IMR-90 (cell line): Measurements from ENCODE around the gene P4HA2. TPM values are rescaled to one million over a fixed set of nuclear protein-coding genes. Genes with fewer than 3 reads are reported as not detected.

Experiments used
- ATAC-seq: fragments of 200-7000 bp; cut with Tn5 transposase; 2 replicates; pipeline ENCODE4 v1.9.1; 2020; ENCODE audit warnings: low read depth, mild to moderate bottlenecking, moderate library complexity
- BruUV-seq: library from RNA; stranded (reverse); fragments of 400-500 nt; replicated peaks from 2 replicates; lab custom pipeline; 2021; lab: Mats Ljungman, UMichigan
- CTCF ChIA-PET: fragments of 300-600 bp; formaldehyde crosslinking; extraction: SDS; loops from one replicate; lab custom pipeline; 2021; ENCODE audit warnings: antibody characterized with exemption; lab: Yijun Ruan, JAX
- POLR2A ChIA-PET: fragments of 300-600 bp; sonication (Branson Sonifier 250); formaldehyde crosslinking; loops from one replicate; lab custom pipeline; 2022; ENCODE audit warnings: antibody characterized with exemption; ENCODE audit not compliant: unreplicated experiment; lab: Charles Lee
- DNase-seq: peaks from one replicate; pipeline ENCODE4 v3.0.0; 2013
- H2AFZ ChIP-seq: replicated peaks from 2 replicates; pipeline ENCODE3; 2013; ENCODE audit warnings: low read length, mild to moderate bottlenecking; ENCODE audit not compliant: poor library complexity
- H2AK5ac ChIP-seq: 2 replicates; pipeline ENCODE4 v1.6.1; 2013; ENCODE audit warnings: low read depth, low read length, inconsistent platforms
- H2AK9ac ChIP-seq: replicated peaks from 2 replicates; pipeline ENCODE3; 2013; ENCODE audit warnings: mild to moderate bottlenecking, low read depth, low read length, moderate library complexity; ENCODE audit not compliant: poor library complexity
- H2BK120ac ChIP-seq: 2 replicates; pipeline ENCODE4 v1.6.1; 2013; ENCODE audit warnings: low read depth, low read length, inconsistent platforms
- H2BK15ac ChIP-seq: 3 replicates; pipeline ENCODE4 v1.6.1; 2013; ENCODE audit warnings: low read depth, low read length, inconsistent platforms
- H2BK20ac ChIP-seq: 2 replicates; pipeline ENCODE4 v1.6.1; 2013; ENCODE audit warnings: low read depth, mild to moderate bottlenecking, inconsistent platforms, low read length, moderate library complexity
- H2BK5ac ChIP-seq: 2 replicates; pipeline ENCODE4 v1.6.1; 2013; ENCODE audit warnings: mild to moderate bottlenecking, low read depth, low read length, inconsistent platforms; ENCODE audit not compliant: poor library complexity, severe bottlenecking
- H3K14ac ChIP-seq: replicated peaks from 2 replicates; pipeline ENCODE4 v1.6.1; 2013; ENCODE audit warnings: low read depth, low read length, inconsistent platforms
- H3K18ac ChIP-seq: 2 replicates; pipeline ENCODE4 v1.6.1; 2013; ENCODE audit warnings: low read depth, low read length, control low read depth
- H3K23ac ChIP-seq: 2 replicates; pipeline ENCODE4 v1.6.1; 2013; ENCODE audit warnings: low read depth, low read length, inconsistent platforms
- H3K27ac ChIP-seq: 2 replicates; pipeline ENCODE4 v1.5.1; 2013; ENCODE audit warnings: mild to moderate bottlenecking, control low read depth, low read length; ENCODE audit not compliant: insufficient read depth
- H3K27me3 ChIP-seq: 2 replicates; pipeline ENCODE4 v1.6.1; 2013; ENCODE audit warnings: low read length; ENCODE audit not compliant: control insufficient read depth, insufficient read depth
- H3K36me3 ChIP-seq: 2 replicates; pipeline ENCODE4 v1.6.1; 2013; ENCODE audit warnings: low read length, mixed read lengths; ENCODE audit not compliant: control insufficient read depth, insufficient read depth
- H3K4ac ChIP-seq: 2 replicates; pipeline ENCODE4 v1.6.1; 2013; ENCODE audit warnings: low read depth, low read length, inconsistent platforms
- H3K4me1 ChIP-seq: 2 replicates; pipeline ENCODE4 v1.6.1; 2013; ENCODE audit warnings: low read length, mixed read lengths; ENCODE audit not compliant: control insufficient read depth, insufficient read depth
- H3K4me2 ChIP-seq: 2 replicates; pipeline ENCODE4 v1.6.1; 2013; ENCODE audit warnings: low read depth, mild to moderate bottlenecking, control low read depth, low read length, moderate library complexity
- H3K4me3 ChIP-seq: 2 replicates; pipeline ENCODE4 v1.5.1; 2013; ENCODE audit warnings: low read depth, mild to moderate bottlenecking, control low read depth, low read length, moderate library complexity; ENCODE audit not compliant: insufficient read depth
- H3K56ac ChIP-seq: 2 replicates; pipeline ENCODE4 v1.6.1; 2013; ENCODE audit warnings: low read length, inconsistent platforms; ENCODE audit not compliant: insufficient read depth; ENCODE audit errors: extremely low read depth
- H3K79me1 ChIP-seq, 2 experiments: 2 replicates each; pipeline ENCODE4 v1.6.1; 2013; ENCODE audit warnings: low read length in 2 of 2, inconsistent platforms in 1 of 2, low read depth in 1 of 2
- H3K9ac ChIP-seq: 2 replicates; pipeline ENCODE4 v1.6.1; 2013; ENCODE audit warnings: low read depth, low read length, control low read depth
- H3K9me1 ChIP-seq: 2 replicates; pipeline ENCODE4 v1.6.1; 2013; ENCODE audit warnings: low read length, inconsistent platforms; ENCODE audit not compliant: insufficient read depth
- H3K9me3 ChIP-seq: 2 replicates; pipeline ENCODE4 v1.6.1; 2013; ENCODE audit warnings: low read length; ENCODE audit not compliant: control insufficient read depth, insufficient read depth
- H4K20me1 ChIP-seq: 2 replicates; pipeline ENCODE4 v1.6.1; 2013; ENCODE audit warnings: low read length, inconsistent platforms; ENCODE audit not compliant: insufficient read depth
- H4K5ac ChIP-seq: 2 replicates; pipeline ENCODE4 v1.6.1; 2013; ENCODE audit warnings: mild to moderate bottlenecking, low read depth, low read length, control low read depth
- H4K8ac ChIP-seq, 2 experiments: 2 replicates each; pipeline ENCODE4 v1.6.1; 2013; ENCODE audit warnings: low read depth in 2 of 2, low read length in 2 of 2, control low read depth in 1 of 2, inconsistent platforms in 1 of 2
- H4K91ac ChIP-seq: 2 replicates; pipeline ENCODE4 v1.6.1; 2013; ENCODE audit warnings: low read depth, low read length, inconsistent platforms; ENCODE audit not compliant: insufficient read depth
- CTCF ChIP-seq: conservative IDR thresholded peaks from 2 replicates; pipeline ENCODE4 v1.5.1; 2012; ENCODE audit warnings: mild to moderate bottlenecking, low read depth, low read length, improper control_type of control experiment
- dilution Hi-C: fragments of 300-500 bp; cut with HindIII; formaldehyde crosslinking; loops from one replicate; pipeline ENCODE4 v1.14.3; 2018; ENCODE audit warnings: low sequenced_read_pairs; ENCODE audit not compliant: unreplicated experiment
- in situ Hi-C: fragments of 300-500 bp; cut with MboI; formaldehyde crosslinking; loops from 3 replicates; pipeline ENCODE4 v1.14.3; 2019; ENCODE audit warnings: low sequenced_read_pairs, inconsistent platforms, mixed read lengths
- intact Hi-C: fragments of 100-400 bp; cut with micrococcal nuclease; formaldehyde crosslinking; loops from 2 replicates; pipeline ENCODE4 v1.10.0; 2022
- microRNA-seq, 2 experiments: library from miRNA; stranded (forward) in 1 of 2; unstranded in 1 of 2; fragments of 10-50 nt in 1 of 2; fragments of <30 nt in 1 of 2; gene quantifications in 1 of 2; microRNA quantifications in 1 of 2; one replicate each; pipeline versions ENCODE3 to v1.1.0; 2013 to 2020; ENCODE audit not compliant: insufficient read depth in 1 of 2, insufficient read length in 1 of 2, unreplicated experiment in 1 of 2
- polyA plus RNA-seq, 3 experiments: library from polyadenylated mRNA; depleted of rRNA; stranded (reverse); fragments of >200 nt; gene quantifications; 2 replicates each; pipeline ENCODE4 v1.2.3, GENCODE V29; 2012; ENCODE audit warnings: low replicate concordance in 1 of 3
- small RNA-seq, 5 experiments: library from RNA; depleted of rRNA; stranded (forward); fragments of <200 nt; gene quantifications; one replicate each; pipeline ENCODE3, GENCODE V24; 2012
- total RNA-seq: library from RNA; depleted of rRNA; stranded (reverse); fragments of >200 nt; gene quantifications from 2 replicates; pipeline ENCODE4 v1.2.3, GENCODE V29; 2012; rRNA removed

P4HA2 gene
- total and polyA plus RNA-seq, 2 of the 4 experiments (the other 2 are of a cell fraction): 186 to 225 TPM

- ChIA-PET POLR2A (no interaction called here), CTCF (interaction anchor here (0.6 kb wide), 1 partner anchor 12 kb away, joined by 3 read pairs; no protein-coding TSS in a partner anchor)
- no peak overlapping the region for H3K4me3 ChIP-seq
- no peak overlapping the region for H4K5ac ChIP-seq
- H3K27me3 ChIP-seq: peaks cover under 1% of the 10 kb centered on the region; the same call in 1 of the 2 replicates
- no peaks in the 10 kb centered on the region for H3K4me1 ChIP-seq
- dilution Hi-C loops (no loop called here), intact Hi-C loops (no loop called here), in situ Hi-C loops (no loop called here)
- H3K18ac ChIP-seq: no peak overlapping the region
- BruUV-seq: no TSS peak
- no peaks in the 10 kb centered on the region for H3K9me1 ChIP-seq
- no peaks in the 10 kb centered on the region for H3K79me1 ChIP-seq
- H3K14ac ChIP-seq: no peak overlapping the region
- no peak overlapping the region for H3K56ac ChIP-seq
- H3K23ac ChIP-seq: no peak overlapping the region
- H2AFZ ChIP-seq: no peak overlapping the region
- H2AK9ac ChIP-seq: no peak overlapping the region
- TF ChIP-seq CTCF: no peak
- H2BK20ac ChIP-seq: no peak overlapping the region
- H2BK120ac ChIP-seq: no peak overlapping the region
- H3K27ac ChIP-seq: no peak overlapping the region
- no peak overlapping the region for H2BK15ac ChIP-seq
- DNase-seq (no peak), ATAC-seq (no peak)
- H4K8ac ChIP-seq: no peak overlapping the region
- no peak overlapping the region for H2BK5ac ChIP-seq
- H3K4ac ChIP-seq: no peak overlapping the region
- no peak overlapping the region for H4K91ac ChIP-seq
- H3K36me3 ChIP-seq: no peaks in the 10 kb centered on the region
- no peak overlapping the region for H3K9ac ChIP-seq
- no peaks in the 10 kb centered on the region for H4K20me1 ChIP-seq
- peaks cover 6% of the 10 kb centered on the region for H3K9me3 ChIP-seq
- no peak overlapping the region for H3K4me2 ChIP-seq
- H2AK5ac ChIP-seq: no peak overlapping the region
These were observed 85.2 kb downstream of the P4HA2 start for GRCh38 chr5:132142459-132142858.

Small RNA genes within 50 kb of the gene (microRNA-seq; reads per million reads assigned to microRNA genes)
- gene AC063976.4 (ENCODE audit: insufficient read depth, insufficient read length): not detected
- gene MIR6830 (ENCODE audit: unreplicated experiment): not detected

Small RNA genes within 50 kb of the gene (small RNA-seq; reads per million reads assigned to genes)
- 0 to 0.08 (median 0) reads per million in 5 experiments for gene AC063976.4

Other genes starting within 250 kb of the P4HA2 start
- gene ACSL6, start 216.2 kb downstream of the P4HA2 start, total RNA-seq: not detected in 2 replicates
- gene ACSL6, start 216.2 kb downstream of the P4HA2 start, polyA plus RNA-seq (2012; rRNA removed): not detected in 2 replicates
- gene IL3, start 167.2 kb downstream of the P4HA2 start, total RNA-seq: not detected in 2 replicates
- not detected in 2 replicates for gene IL3, start 167.2 kb downstream of the P4HA2 start, polyA plus RNA-seq (2012; rRNA removed)
- gene CSF2, start 154.1 kb downstream of the P4HA2 start, total RNA-seq: not detected in 2 replicates
- gene CSF2, start 154.1 kb downstream of the P4HA2 start, polyA plus RNA-seq (2012; rRNA removed): 0.26 and 0.31 TPM in 2 replicates
- gene PDLIM4, start 29.8 kb upstream of the P4HA2 start, total RNA-seq: 61.1 and 97.5 TPM in 2 replicates
- gene PDLIM4, start 29.8 kb upstream of the P4HA2 start, polyA plus RNA-seq (2012; rRNA removed): 214 and 225 TPM in 2 replicates
- 2.8 and 3.2 TPM in 2 replicates for gene SLC22A4, start 66.5 kb upstream of the P4HA2 start, total RNA-seq
- 2.5 and 2.6 TPM in 2 replicates for gene SLC22A4, start 66.5 kb upstream of the P4HA2 start, polyA plus RNA-seq (2012; rRNA removed)
- 3.6 and 6.1 TPM in 2 replicates for gene SLC22A5, start 141.9 kb upstream of the P4HA2 start, total RNA-seq
- gene SLC22A5, start 141.9 kb upstream of the P4HA2 start, polyA plus RNA-seq (2012; rRNA removed): 6.0 and 7.1 TPM in 2 replicates